ENCODE results near the gene DCTN3.

DNA sequence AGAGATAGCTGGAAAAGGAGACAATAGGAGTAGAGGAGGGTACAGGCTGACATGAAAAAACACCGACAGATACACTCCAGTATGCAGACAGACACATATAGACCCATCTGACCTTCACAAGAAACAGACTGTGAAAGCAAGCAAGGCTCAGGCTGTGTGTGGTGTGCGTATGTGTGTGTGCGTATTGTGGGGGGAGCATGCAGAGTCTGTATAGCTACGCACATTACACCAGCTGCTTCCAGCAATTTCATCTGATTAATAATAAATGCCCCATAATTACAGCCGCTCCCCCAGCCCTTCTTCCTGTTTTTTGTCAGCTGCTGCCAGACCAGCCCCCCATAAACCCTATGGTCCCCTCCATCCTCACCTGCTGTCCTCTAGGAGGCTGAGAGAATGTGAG lies 37.5 kb downstream of the DCTN3 start:
- TF ChIP-seq POLR2A (IDR thresholded peaks at IDR 0.05): no peak
- TF ChIP-seq CTCF (IDR thresholded peaks at IDR 0.05): no peak
